Smooth muscle cell of the brain vasculature (primary cell): ENCODE results near the gene MILR1.
"Not testable (repeated sequence)": the region's sequence is repeated elsewhere in the genome, so short reads cannot be mapped to it uniquely, and the experiment has no call there.

Experiments used
- DNase-seq: peaks from one replicate; pipeline ENCODE4 v3.0.0-alpha.2; 2012; ENCODE audit warnings: low read depth, low spot score

MILR1 gene

DNA sequence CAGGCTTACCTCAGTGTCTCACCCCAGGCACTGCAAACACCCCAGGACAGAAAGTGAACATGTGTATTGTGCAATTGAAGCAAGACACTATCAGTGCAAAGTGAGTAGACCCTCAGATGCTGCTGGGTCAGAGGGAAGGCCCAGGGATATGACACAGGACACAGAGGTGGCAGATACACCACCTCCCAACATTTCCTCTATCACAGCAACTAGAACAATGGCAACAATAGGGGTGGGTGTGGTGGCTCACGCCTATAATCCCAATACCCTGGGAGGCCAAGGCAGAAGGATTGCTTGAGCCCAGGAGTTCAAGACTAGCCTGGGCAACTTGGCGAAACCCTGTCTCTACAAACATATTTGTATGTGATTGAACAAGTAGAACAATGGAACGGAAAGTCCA lies 22.5 kb downstream of the MILR1 start:
- DNase-seq: no peak

DNA sequence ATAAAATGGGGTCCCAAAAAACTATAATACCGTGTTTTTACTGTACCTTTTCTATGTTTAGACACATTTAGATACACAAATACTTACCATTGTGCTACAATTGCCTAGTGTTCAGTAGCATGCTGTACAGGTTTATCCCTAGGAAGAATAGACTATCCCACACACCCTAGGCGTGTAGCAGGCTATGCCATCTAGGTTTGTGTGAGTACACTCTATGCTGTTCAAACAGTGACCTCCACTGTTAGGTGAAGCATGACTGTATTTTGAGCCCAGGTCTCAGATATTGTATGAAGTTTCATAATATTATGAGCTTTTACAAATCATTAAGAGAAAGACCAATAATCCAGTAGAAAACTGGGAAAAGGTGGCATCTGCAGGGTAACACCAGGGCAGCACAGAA lies 23.6 kb downstream of the MILR1 start:
- DNase-seq: no peak

DNA sequence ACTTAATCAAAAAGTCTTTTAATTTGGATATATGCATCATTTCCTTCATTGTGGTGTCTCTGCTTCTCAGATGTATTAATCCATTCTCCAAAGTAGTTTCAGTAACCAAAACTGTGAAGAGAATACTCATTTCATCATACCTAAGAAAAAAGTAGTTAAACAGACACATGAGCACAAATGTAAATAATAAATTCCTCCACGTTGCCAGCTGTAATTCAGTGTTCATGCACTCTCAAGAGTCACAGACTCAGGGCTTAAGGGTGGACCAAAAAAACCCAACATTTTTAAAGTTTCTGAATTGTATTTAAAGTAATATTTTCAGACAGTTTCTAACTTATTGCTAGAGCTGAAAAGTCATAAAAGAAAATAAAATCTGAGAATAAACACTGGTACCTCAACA lies 28.9 kb downstream of the MILR1 start:
- DNase-seq: no peak

DNA sequence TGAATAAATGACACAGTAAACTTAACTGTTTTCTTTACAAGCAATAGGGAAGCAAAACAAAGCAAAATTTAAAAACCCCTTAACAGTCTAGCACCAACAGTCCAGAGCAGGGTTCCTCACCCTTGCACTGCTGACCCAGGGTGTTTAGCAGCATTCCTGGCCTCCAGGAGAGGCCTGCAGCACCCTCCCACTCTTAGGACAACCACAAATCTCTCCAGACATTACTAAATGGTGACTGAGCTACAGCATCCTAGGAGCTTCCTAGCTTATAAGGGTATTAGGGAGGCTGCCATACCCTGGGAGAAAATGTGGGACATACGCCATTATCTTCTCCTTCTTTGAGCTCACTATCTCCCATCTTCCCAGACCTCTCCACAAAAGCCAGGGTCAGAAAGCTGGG lies 32.0 kb downstream of the MILR1 start:
- DNase-seq: no peak

DNA sequence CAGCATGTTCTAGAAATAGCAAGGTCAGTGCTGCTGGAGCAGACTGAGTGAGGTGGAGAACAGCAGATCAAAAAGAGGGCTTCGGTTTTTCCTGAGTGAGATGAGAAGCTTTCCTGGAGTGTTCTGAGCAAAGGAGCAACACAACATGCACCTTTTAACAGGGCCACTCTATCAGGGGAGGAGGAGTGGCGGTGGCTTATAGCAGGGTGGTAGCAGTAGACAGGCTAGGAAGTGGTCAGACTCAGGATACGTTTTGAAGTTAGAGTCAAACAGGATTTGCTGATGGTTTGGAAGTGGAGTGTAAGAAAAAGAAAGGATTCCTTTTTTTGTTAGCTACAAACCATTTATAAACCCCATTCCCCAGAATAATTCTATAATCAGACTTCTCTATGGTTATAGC lies 35.5 kb downstream of the MILR1 start:
- DNase-seq: no peak

DNA sequence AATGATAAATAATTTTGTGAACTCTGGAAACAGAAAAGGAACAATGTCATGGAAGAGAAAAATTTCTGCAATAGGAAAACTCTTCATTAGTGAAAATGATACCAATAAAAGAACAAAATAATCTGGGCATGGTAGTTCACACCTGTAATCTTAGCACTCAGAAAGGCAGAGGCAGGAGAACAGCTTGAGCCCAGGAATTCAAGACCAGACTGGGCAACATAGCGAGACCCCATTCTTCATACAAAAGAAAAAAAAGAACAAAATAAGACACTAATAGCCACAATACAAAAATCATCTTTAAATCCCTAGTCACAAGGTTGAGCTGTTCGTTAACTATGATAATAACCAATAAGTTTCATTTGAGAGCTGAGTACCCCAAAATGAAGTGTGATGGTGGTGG lies 39.4 kb downstream of the MILR1 start:
- no peak for DNase-seq

DNA sequence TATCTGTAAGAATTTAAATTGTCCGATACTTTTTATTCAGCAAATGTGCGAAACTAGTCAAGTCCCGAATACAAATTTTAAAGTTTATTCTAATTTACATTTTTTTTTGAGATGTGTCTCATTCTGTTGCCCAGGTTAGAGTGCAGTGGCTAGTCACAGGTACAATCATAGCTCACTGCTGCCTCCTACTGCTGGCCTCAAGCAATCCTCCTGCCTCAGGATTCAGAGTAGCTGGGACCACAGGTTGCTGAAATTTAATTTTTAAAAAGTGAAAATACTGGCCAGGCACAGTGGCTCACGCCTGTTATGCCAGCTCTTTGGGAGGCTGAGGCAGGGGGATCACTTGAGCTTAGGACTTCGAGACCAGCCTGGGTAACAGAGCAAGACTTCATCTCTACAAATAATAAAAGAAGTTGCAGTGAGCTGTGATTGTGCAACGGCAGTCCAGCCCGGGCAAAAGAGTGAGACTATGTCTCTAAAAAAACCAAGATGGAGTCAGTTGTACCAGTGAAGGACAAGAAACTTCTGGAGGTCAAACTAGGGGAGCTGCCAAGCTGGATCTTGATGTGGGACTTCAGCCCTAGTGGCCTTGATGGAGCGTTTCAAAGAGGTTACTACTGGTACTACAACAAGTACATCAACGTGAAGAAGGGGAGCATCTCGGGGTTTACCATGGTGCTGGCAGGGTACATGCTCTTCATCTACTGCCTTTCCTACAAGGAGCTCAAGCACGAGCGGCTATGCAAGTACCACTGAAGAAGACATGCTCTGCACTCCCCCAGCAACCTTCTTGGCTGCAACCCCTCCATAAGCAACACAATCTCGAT lies 42.3 kb downstream of the MILR1 start:
- no peak for DNase-seq

DNA sequence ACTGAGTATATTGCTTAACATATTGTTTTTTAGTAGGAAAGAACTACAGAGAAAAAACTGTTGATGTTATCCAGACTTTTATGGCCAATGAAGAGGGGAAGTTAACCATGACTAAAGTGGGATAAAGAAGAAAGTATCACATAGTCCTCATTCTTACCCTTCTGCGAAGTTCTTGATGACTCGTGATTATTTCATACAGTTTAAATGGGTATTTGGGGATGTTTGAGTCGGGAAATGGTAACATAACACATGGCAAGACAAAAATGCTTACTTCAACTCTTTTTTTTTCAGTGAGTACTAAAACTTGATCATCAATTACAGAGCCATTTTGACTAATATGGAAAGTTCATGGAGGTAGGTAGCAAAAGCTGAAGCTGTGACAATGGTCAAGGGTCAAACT lies 43.1 kb downstream of the MILR1 start:
- no peak for DNase-seq

DNA sequence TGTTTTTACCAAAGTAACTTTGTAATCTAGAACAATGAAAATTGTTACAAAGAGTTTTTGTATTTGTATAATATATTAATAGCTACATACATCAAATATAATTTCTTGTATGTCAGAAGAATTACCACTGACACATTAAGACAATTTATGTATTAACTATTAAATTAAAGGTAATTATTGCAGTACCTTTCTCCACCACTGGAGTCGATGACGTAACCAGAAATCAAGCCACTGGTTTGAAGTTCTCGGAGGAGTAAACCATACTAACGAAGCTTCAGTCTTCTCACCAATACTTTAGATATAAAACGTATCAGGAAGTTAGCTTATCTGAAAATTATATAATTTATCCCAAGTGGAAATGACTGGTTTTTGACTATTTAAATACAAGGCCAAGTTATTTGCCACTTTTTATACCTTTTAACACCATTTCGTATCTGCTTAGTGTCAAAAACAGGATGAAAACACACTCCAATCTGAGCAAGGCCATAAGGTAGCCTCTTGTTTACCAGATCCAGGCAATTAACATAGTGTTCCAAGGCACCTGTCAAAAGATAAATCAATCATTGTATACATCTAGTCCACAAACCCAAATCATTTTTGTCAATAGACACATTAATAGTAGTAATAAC lies 43.7 kb downstream of the MILR1 start:
- no peak for DNase-seq

DNA sequence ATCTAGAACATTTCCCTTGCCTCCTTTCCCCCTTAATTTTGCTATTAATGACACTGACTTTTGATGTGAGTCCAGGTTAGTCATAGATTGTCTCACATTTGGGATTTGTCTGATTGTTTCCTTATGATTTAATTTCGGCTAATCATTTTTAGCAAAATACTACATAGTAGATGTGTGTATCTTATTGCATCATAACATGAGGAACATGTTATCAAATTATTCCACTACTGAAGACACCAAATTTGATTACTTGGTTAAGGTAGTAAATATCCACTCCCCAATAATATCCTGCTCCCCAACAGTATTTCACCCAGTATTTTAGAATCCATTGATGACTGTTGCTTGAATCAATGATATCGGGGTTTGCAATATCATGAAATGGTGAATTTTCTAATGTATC lies 45.2 kb downstream of the MILR1 start:
- no peak for DNase-seq

DNA sequence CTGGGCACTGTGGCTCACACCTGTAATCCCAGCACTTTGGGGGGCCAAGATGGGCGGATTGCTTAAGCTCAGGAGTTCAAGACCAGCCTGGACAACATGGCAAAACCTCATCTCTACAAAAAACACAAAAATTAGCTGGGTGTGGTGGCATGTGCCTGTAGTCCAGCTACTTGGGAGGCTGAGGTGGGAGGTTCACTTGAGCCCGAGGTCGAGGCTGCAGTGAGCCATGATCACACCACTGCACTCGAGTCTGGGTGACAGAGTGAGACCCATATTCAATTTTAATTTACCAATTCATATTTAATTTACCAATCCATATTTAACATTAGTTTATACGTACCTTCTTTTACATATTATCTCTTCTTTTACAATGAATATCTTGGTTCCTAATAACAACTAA lies 46.4 kb downstream of the MILR1 start:
- not testable (repeated sequence) for DNase-seq

DNA sequence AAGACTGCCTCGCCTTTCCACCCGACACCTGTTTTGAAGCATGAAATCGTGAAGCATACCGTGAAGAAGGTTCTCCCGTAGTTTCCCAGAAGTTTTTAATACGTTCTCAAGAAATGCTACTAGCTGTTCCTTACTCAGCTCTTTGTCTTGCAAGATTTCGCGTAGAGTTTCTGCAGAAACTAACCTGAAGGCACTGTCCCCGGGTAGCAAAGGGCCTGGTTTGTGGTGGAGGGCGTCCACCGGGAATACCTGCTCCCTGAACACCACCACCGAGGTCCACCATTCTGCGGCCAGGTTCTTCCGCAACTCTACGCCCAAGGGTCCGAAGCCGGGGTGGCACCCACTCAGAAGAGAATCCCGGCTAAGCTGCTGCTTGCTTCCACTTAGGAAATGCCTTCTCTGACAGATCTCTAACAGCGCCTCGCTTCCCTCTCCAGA lies 47.5 kb downstream of the MILR1 start:
- no peak for DNase-seq

DNA sequence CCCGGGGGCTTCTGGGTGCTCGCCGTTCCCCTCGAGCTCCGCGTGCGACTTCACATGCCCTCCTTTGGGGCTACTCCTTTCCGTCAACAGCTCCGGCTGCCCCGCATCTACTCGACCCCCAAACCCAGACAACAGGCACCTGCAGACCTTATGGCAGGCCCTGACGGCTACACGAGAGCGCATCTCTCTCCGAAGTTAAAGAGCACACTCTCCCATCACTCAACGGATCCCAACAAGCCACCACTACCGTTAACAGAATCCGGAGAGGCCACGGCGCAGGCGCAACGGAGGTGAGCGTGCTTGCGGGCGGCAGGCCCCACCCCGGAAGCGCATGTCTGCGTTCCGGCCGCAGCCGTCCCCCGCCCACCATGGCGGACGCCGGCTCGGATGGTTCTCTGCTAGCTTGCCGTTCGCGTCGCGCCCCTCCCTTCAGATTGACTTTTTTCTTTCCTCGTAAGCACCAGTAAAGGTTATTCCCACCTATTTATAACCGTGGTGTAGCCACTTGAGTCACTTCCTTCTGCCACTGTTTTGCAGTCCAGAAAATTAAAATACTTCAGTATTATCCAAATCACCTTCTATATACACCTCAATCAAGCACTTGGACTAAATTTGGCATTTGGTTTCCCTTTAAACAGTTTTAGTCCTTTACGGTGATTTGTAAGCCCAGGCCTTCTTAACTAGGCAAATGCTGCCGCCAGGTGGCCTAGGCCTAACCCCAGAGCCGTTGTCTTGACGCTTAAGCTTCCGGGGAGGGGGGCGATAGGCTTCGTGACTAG lies 48.1 kb downstream of the MILR1 start, which contains the start of gene POLG2:
TSS of gene POLG2 (minus strand) at position 269 of the 779 bp plus-strand sequence. CDS start at position 183, 86 bp downstream.
- peak; percentile 75 for DNase-seq

DNA sequence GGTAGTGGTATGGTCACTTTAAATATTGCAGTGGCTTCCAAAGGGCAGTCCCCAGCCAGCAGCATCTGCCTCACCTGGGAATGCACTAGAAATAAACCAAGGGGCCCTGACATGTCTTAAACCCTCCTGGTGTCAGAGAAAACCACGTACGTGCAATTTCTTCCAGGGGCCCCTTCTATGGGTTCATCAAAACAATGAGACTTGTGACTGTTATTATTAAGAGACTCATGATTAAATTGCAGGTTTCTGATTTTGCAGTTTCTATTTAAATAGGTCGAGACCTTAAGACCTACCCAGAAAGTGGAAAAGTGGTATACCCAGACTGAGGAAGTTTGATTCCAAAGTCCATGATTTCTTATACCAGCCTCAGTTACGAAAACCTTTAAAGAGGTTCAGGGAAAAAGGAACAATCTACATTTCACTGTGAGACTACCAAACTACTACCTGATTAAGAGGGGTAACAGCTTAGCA lies 48.7 kb downstream of the MILR1 start:
- no peak for DNase-seq

DNA sequence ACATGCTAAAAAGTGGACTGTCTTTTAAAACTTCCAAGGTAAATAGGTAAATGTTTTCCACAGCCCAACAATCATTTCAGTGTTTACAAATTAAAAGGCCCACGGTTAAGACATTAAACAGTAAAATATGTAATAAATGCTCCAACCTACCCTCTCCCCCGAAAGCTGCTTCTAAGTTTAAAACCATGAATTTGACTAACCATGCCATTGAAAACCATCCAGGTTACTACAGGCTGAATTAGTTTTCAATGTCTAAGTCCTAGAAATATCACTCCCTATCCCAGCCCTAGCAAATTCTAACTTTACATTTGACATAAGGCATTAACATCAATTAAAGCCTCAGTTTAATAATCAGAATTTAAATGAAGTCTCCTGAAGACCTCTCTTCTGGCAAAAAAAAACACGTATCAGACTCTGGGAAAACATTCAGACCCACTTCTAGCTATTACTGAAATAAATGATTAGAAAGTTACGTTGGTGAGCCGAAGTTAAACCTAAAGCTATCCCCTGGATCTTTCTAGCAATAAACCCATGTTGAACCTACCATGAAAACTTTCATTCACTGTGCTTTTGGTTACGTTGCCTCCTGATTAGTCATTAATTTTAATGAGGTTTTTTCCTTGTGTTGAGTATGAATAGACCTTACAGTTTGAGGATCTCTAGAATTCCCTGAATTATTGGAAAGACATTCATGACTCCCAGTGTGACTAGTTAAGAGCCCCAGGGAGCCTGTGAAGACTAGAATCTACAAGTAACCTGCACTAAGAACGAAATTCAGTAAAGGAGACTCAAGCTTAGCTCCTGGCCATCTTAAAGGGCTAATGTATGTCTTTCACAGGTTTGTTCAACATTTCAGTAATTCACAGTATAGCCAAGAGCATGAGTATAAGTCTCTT lies 49.6 kb downstream of the MILR1 start:
- DNase-seq: no peak

DNA sequence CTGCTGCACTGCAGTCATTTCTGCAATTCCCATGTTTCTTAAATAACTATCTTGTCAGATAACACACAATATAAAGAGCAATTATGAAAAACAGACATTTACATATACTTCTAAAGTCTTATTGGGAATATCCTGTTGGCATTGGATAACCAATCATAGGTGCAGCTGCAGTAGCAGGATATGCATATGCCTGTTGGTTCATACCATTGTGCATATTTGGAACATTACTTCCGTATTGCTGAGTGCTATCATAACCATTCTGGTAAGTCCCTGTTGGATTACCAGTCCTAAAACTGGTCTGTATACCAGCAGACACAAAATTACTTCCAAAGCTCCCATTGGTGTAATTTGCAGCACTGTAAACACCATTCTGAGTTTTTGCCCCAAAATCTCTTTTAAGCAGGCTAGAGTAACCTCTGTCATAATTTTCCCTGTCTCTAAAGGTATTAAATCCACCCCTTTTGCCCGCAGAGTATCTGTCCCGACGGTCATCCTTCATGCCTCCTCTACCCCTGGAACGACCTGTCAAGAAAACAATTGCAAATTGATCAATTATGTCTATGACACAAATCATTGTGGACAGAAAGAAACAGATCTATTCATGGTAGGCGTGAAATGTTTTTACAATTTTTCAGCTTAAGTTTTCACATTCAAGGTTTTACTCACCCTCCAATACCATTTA lies 51.0 kb downstream of the MILR1 start:
- no peak for DNase-seq

DNA sequence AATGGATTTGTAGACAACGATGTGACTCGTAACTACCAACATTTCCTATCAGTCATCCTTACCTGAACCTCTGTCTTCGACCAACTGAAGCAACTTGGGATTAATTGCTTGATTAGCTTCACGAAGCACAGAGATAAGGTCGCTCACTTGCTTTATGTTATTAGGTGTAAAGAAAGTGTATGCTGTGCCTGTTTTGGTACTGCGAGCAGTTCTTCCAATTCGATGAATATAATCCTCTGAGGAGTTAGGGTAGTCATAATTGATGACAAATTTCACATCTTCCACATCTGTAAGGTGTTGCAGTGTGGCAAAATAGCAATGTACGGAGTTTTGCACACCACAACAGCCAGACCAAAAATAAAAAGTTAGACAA lies 51.6 kb downstream of the MILR1 start:
- DNase-seq: no peak

DNA sequence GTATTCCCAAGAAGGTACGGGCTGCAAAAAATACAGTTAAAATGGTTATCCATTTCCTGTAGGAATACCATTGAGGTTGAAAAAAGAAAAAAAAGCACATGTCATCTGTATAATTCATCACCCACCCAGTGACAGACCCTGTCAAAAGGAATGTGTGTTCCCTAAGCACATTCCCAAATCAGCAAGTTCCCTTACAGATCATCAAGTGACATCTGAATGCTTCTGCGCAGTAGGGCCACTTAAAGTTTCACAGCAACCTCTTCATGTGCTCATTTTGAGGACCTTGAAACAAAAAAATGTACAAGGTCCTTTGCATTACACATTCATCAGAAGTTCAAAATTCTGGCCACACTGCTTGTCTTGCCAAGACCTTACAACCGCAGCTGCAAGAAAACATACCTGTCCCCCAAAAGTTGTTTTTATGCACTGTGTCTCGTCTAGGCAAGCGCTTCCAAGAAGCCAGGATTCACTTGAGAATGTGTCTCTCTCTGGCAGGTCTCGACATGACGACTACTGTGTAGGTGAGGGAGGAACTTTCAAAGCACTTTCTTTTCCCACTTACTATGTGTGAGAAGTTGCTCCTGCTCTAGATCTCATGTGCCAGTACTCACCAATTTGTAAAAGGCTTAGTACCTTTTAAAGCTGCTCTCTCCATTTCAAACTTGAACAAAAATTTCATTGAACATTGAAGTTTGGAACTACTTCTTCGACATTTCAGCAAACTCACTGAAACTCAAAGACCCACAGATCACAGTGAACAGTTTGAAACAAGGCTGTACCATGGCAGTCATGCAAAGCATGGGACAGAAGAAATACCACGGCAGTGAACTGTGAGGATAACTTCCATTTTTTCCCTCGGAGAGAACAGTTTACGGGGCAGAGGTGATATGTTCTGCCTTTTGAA lies 52.2 kb downstream of the MILR1 start:
- no peak for DNase-seq

DNA sequence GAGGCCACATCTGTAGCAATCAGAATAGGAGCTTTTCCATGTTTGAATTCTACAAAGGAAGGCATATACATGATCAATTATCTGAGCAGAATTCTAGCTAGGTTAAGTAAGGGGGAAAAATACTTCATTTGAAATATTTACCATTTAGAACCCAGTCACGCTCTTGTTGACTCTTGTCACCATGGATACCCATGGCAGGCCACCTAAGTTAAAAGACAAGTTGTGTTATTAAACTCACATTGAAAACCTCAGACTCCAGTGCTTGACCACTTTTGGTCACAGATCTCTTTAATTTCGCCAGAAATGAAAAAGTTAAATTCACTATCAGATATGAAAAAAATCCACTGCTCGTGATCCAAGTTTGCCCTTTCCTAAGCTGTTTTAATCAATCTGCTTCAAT lies 53.1 kb downstream of the MILR1 start:
- no peak for DNase-seq

DNA sequence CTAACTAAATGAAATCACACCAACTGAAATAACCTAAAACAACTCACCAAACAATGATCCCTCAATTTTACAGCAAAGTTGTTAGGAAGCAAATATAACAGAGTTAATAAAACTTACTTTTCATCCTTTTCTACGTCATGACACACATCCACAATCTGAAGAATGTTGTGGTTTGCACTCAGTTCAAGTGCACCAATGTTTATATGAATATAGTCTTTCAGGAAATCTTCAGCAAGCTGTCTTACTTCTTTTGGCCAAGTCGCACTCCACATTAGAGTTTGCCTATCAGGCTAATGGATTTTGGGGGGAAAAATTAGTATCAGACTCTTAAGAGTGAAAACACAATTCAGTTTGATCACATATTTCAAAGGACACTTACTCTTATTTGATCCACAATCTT lies 53.9 kb downstream of the MILR1 start:
- no peak for DNase-seq
